Fibroblast of lung (primary cell): ENCODE results near the gene SLC43A3. TPM values are rescaled to one million over a fixed set of nuclear protein-coding genes. Genes with fewer than 3 reads are reported as not detected.

Source experiments
- DNase-seq, 2 donors: peaks; one replicate each; pipeline versions ENCODE4 v3.0.0 to v3.0.0-alpha.2; 2010; ENCODE audit warnings: low read depth in 2 of 2
- H2AFZ ChIP-seq: 2 replicates; pipeline ENCODE4 v1.5.1; 2012; ENCODE audit warnings: low read length, control low read depth, inconsistent platforms
- H3K27ac ChIP-seq: 2 replicates; pipeline ENCODE4 v1.5.1; 2011; ENCODE audit warnings: low read length, control low read depth; ENCODE audit not compliant: insufficient read depth
- H3K27me3 ChIP-seq: 2 replicates; pipeline ENCODE4 v1.5.1; 2011; ENCODE audit warnings: mild to moderate bottlenecking, low read length; ENCODE audit not compliant: control insufficient read depth, insufficient read depth
- H3K36me3 ChIP-seq: 2 replicates; pipeline ENCODE4 v1.5.1; 2011; ENCODE audit warnings: low read length; ENCODE audit not compliant: control insufficient read depth, insufficient read depth
- H3K4me1 ChIP-seq: 2 replicates; pipeline ENCODE4 v1.5.1; 2011; ENCODE audit warnings: low read length; ENCODE audit not compliant: control insufficient read depth, insufficient read depth; ENCODE audit errors: extremely low read depth
- H3K4me2 ChIP-seq: 2 replicates; pipeline ENCODE4 v1.5.1; 2011; ENCODE audit warnings: low read length, control low read depth; ENCODE audit not compliant: insufficient read depth; ENCODE audit errors: extremely low read depth
- H3K4me3 ChIP-seq, 4 experiments: fragments of 200-600 bp in 1 of 4; sonication (generic) in 1 of 4; replicated peaks in 1 of 4; 2 replicates each; pipeline ENCODE4 v1.5.1; 2011 to 2016; ENCODE audit warnings: low read length in 4 of 4, low read depth in 3 of 4, mild to moderate bottlenecking in 3 of 4, control low read depth in 2 of 4, inconsistent platforms in 1 of 4, mixed read lengths in 1 of 4; ENCODE audit not compliant: insufficient read depth in 1 of 4; ENCODE audit errors: control extremely low read depth in 1 of 4
- H3K79me2 ChIP-seq: 2 replicates; pipeline ENCODE4 v1.5.1; 2012; ENCODE audit warnings: mild to moderate bottlenecking, low read length, inconsistent platforms; ENCODE audit not compliant: control insufficient read depth, insufficient read depth
- H3K9ac ChIP-seq: 2 replicates; pipeline ENCODE4 v1.5.1; 2011; ENCODE audit warnings: mild to moderate bottlenecking, low read length, control low read depth; ENCODE audit not compliant: insufficient read depth
- H3K9me3 ChIP-seq: 2 replicates; pipeline ENCODE4 v1.5.1; 2012; ENCODE audit warnings: low read depth, low read length; ENCODE audit not compliant: control insufficient read depth, insufficient read depth
- H4K20me1 ChIP-seq: 2 replicates; pipeline ENCODE4 v1.5.1; 2011; ENCODE audit warnings: low read length; ENCODE audit not compliant: control insufficient read depth, insufficient read depth; ENCODE audit errors: extremely low read depth
- EZH2 ChIP-seq: IDR thresholded peaks from 2 replicates; pipeline ENCODE4 v1.5.1; 2012; ENCODE audit warnings: low read length, control low read depth, mild to moderate bottlenecking; ENCODE audit errors: missing control alignments
- polyA plus RNA-seq, 2 donors: library from polyadenylated mRNA; depleted of rRNA in 1 of 2; stranded (reverse) in 1 of 2; unstranded in 1 of 2; fragments of >200 nt; gene quantifications; 2 replicates each; pipeline ENCODE4 v1.2.1, GENCODE V29; 2011 to 2012; ENCODE audit warnings: missing spikeins in 1 of 2
- total RNA-seq: library from RNA; depleted of rRNA; stranded (reverse); fragments of >200 nt; gene quantifications from 2 replicates; pipeline ENCODE4 v1.2.1, GENCODE V29; 2014
- TF ChIP-seq, protein P1 (sequence below), 2 donors: IDR thresholded peaks in 1 of 2; conservative IDR thresholded peaks in 1 of 2; 1 replicate in 1 of 2; 2 replicates in 1 of 2; pipeline ENCODE4 v1.5.1; 2011 to 2012; ENCODE audit warnings: low read length in 2 of 2, control low read depth in 1 of 2, inconsistent platforms in 1 of 2, low read depth in 1 of 2, mild to moderate bottlenecking in 1 of 2

The SLC43A3 gene
- total and polyA plus RNA-seq, 2 donors (not counting 1 experiment from before 2014, with no cell fraction given) = 34.8 to 41.5 TPM

- no peak overlapping the region for H3K4me2 ChIP-seq
- no peak overlapping the region for H3K27ac ChIP-seq
- no peaks in the 10 kb centered on the region for H3K4me1 ChIP-seq
- H3K27me3 ChIP-seq = no peaks in the 10 kb centered on the region
- H2AFZ ChIP-seq = no peak overlapping the region
- no peak for DNase-seq
- TF ChIP-seq EZH2 = no peak
- TF ChIP-seq, protein P1, sequence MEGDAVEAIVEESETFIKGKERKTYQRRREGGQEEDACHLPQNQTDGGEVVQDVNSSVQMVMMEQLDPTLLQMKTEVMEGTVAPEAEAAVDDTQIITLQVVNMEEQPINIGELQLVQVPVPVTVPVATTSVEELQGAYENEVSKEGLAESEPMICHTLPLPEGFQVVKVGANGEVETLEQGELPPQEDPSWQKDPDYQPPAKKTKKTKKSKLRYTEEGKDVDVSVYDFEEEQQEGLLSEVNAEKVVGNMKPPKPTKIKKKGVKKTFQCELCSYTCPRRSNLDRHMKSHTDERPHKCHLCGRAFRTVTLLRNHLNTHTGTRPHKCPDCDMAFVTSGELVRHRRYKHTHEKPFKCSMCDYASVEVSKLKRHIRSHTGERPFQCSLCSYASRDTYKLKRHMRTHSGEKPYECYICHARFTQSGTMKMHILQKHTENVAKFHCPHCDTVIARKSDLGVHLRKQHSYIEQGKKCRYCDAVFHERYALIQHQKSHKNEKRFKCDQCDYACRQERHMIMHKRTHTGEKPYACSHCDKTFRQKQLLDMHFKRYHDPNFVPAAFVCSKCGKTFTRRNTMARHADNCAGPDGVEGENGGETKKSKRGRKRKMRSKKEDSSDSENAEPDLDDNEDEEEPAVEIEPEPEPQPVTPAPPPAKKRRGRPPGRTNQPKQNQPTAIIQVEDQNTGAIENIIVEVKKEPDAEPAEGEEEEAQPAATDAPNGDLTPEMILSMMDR (conservative IDR thresholded peaks at IDR 0.05 in 1 of 2, IDR thresholded peaks at IDR 0.05 in 1 of 2; ENCODE audit: low read depth in 1 of 2, low read length in 2 of 2) = no peak
- H3K4me3 ChIP-seq = no peak overlapping the region
- no peaks in the 10 kb centered on the region for H3K9me3 ChIP-seq
- H4K20me1 ChIP-seq = no peaks in the 10 kb centered on the region
- H3K79me2 ChIP-seq = no peaks in the 10 kb centered on the region
- no peaks in the 10 kb centered on the region for H3K36me3 ChIP-seq
- H3K9ac ChIP-seq = no peak overlapping the region
Observed at GRCh38 chr11:57468276-57468675, 41.4 kb upstream of the SLC43A3 start.

DNA sequence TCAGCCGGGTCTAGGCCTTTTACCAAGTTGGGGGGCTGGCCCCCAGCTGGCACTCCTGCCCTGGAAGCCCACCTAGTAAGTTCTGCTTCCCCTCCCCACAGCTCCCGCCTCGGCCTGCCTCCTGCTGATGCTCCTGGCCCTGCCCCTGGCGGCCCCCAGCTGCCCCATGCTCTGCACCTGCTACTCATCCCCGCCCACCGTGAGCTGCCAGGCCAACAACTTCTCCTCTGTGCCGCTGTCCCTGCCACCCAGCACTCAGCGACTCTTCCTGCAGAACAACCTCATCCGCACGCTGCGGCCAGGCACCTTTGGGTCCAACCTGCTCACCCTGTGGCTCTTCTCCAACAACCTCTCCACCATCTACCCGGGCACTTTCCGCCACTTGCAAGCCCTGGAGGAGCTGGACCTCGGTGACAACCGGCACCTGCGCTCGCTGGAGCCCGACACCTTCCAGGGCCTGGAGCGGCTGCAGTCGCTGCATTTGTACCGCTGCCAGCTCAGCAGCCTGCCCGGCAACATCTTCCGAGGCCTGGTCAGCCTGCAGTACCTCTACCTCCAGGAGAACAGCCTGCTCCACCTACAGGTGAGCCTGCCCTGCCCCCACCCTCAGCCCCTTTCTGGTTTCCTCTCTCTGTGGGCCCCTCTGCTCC, 40.7 kb upstream of the SLC43A3 start:
- TF ChIP-seq, protein P1 (conservative IDR thresholded peaks at IDR 0.05 in 1 of 2, IDR thresholded peaks at IDR 0.05 in 1 of 2; ENCODE audit: low read depth in 1 of 2, low read length in 2 of 2) = no peak
- no peak for DNase-seq
- Histone ChIP-seq H3K27me3 (no peaks in the 10 kb centered on the region), H3K36me3 (no peaks in the 10 kb centered on the region), H2AFZ (no peak overlapping the region), H3K4me3 (no peak overlapping the region), H3K27ac (no peak overlapping the region), H3K79me2 (no peaks in the 10 kb centered on the region), H3K9me3 (no peaks in the 10 kb centered on the region), H3K4me2 (no peak overlapping the region), H3K4me1 (no peaks in the 10 kb centered on the region), H3K9ac (no peak overlapping the region), H4K20me1 (no peaks in the 10 kb centered on the region)

DNA sequence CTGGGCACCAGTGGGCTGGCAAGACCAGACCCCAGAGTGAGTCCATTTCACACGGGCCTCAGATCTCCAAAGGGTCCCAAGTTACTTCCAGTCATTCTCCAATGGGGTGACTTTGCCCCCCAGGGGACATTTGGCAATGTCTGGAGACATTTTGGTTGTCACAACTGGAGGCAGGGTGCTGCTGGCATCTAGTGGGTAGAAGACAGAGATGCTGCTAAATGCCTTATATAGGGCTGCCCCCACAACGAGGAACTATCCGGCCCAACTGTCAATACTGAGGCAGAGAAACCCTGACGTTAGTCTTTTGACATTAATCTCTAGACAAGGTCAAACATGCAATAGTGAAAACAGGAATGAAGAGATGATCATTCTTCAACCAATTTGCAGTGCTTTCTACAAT, 39.8 kb upstream of the SLC43A3 start:
- no peaks in the 10 kb centered on the region for H3K9me3 ChIP-seq
- H2AFZ ChIP-seq = no peak overlapping the region
- H3K4me3 ChIP-seq = no peak overlapping the region
- H4K20me1 ChIP-seq = no peaks in the 10 kb centered on the region
- H3K79me2 ChIP-seq = no peaks in the 10 kb centered on the region
- DNase-seq = no peak
- H3K9ac ChIP-seq = no peak overlapping the region
- TF ChIP-seq EZH2 = no peak
- TF ChIP-seq, protein P1 (conservative IDR thresholded peaks at IDR 0.05 in 1 of 2, IDR thresholded peaks at IDR 0.05 in 1 of 2; ENCODE audit: low read depth in 1 of 2, low read length in 2 of 2) = no peak
- no peaks in the 10 kb centered on the region for H3K36me3 ChIP-seq
- no peak overlapping the region for H3K27ac ChIP-seq
- peaks cover 2% of the 10 kb centered on the region for H3K27me3 ChIP-seq
- no peak overlapping the region for H3K4me2 ChIP-seq
- H3K4me1 ChIP-seq = no peaks in the 10 kb centered on the region
